Astrocyte of the cerebellum (primary cell): ENCODE results near the gene CCNB2.

Source experiments
- DNase-seq: peaks from one replicate; pipeline ENCODE4 v3.0.0-alpha.2; 2011; ENCODE audit warnings: low read depth
- H3K4me3 ChIP-seq: 2 replicates; pipeline ENCODE4 v1.5.1; 2011; ENCODE audit warnings: mild to moderate bottlenecking, low read depth, low read length, moderate library complexity
- in situ Hi-C: cut with HindIII; loops from 2 replicates; pipeline ENCODE4 v1.10.0; 2017; ENCODE audit warnings: low sequenced_read_pairs
- TF ChIP-seq, protein P1 (sequence below): IDR thresholded peaks from 2 replicates; pipeline ENCODE4 v1.5.1; 2012; ENCODE audit warnings: low read length, low read depth, moderate library complexity, mild to moderate bottlenecking; ENCODE audit errors: missing control alignments

The CCNB2 gene

GRCh38 chr15:59169251-59169708 lies 64.3 kb downstream of the CCNB2 start:
- no peak overlapping the region for H3K4me3 ChIP-seq
- TF ChIP-seq, protein P1, sequence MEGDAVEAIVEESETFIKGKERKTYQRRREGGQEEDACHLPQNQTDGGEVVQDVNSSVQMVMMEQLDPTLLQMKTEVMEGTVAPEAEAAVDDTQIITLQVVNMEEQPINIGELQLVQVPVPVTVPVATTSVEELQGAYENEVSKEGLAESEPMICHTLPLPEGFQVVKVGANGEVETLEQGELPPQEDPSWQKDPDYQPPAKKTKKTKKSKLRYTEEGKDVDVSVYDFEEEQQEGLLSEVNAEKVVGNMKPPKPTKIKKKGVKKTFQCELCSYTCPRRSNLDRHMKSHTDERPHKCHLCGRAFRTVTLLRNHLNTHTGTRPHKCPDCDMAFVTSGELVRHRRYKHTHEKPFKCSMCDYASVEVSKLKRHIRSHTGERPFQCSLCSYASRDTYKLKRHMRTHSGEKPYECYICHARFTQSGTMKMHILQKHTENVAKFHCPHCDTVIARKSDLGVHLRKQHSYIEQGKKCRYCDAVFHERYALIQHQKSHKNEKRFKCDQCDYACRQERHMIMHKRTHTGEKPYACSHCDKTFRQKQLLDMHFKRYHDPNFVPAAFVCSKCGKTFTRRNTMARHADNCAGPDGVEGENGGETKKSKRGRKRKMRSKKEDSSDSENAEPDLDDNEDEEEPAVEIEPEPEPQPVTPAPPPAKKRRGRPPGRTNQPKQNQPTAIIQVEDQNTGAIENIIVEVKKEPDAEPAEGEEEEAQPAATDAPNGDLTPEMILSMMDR, result no peak
- peak; percentile 68 for DNase-seq
- in situ Hi-C loops, result no loop called here

- TF ChIP-seq, protein P1, result no peak
- peak; percentile 39 for DNase-seq
- H3K4me3 ChIP-seq, result no peak overlapping the region
- in situ Hi-C loops, result no loop called here
These were observed 65.5 kb downstream of the CCNB2 start for GRCh38 chr15:59170295-59171066.

DNA sequence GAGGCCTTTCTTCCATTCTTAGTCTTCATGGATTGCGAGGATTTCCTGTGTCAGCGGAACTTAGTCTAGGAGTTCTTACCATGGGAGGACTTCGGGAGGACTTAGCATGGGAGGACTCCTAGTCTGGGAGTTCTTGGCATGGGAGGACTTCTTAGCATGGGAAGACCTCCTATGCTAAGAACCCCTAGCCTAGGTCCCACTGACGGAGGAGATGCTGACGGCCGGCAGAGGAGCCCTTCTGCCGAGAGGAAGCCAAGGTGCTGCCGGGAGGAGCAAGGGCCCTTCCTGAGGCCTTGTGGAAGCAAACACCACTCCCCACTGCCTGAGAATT lies 66.1 kb downstream of the CCNB2 start:
- no peak for DNase-seq
- H3K4me3 ChIP-seq, result no peak overlapping the region
- TF ChIP-seq, protein P1, result no peak
- in situ Hi-C loops, result no loop called here

DNA sequence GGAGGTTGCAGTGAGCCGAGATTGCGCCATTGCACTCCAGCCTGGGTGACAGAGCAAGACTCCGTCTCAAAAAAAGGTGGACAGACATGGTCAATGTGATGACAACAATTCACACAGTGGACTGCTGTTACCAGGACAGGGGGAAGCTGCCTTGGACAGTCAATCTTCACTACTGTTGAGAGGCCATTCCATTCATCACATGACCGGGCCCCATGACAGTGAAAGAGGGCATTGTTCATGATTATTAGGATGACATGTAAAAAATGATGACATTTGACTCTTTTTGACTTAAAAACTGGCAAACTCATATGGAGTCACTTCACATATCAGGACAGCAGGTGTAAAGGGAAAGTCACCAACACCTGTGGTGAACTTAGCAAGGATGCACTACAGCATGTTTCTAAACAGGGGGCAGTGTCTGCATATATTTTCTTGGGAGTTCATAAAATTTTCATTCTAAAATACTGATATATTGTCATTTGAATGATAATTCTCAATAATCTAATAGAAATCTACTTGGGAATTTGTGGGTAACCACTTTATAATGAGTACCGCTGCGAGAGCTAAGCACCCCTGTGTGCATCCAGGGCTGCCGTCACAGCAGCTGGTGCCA lies 67.4 kb downstream of the CCNB2 start:
- no peak for DNase-seq
- TF ChIP-seq, protein P1, result peak; percentile 6
- no peak overlapping the region for H3K4me3 ChIP-seq
- in situ Hi-C loops, result no loop called here

DNA sequence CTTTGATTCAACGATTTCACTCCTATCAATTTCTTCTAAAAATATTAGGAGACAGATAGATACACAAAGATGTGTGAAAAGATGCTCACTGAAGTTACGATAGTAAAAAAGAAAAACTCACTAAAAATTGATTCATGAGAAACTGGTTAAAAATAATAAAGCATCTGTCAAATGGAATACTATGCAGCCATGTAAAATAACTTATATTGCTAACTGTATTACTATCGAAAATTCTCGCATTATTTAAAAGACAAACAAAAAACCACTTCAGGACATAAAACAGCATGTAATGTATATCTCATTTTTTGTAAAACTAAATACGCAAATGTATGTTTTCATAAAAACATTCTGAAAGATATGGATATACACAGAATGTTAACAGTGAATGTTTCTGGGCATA lies 68.2 kb downstream of the CCNB2 start:
- TF ChIP-seq, protein P1, result no peak
- no peak for DNase-seq
- H3K4me3 ChIP-seq, result no peak overlapping the region
- in situ Hi-C loops, result no loop called here

DNA sequence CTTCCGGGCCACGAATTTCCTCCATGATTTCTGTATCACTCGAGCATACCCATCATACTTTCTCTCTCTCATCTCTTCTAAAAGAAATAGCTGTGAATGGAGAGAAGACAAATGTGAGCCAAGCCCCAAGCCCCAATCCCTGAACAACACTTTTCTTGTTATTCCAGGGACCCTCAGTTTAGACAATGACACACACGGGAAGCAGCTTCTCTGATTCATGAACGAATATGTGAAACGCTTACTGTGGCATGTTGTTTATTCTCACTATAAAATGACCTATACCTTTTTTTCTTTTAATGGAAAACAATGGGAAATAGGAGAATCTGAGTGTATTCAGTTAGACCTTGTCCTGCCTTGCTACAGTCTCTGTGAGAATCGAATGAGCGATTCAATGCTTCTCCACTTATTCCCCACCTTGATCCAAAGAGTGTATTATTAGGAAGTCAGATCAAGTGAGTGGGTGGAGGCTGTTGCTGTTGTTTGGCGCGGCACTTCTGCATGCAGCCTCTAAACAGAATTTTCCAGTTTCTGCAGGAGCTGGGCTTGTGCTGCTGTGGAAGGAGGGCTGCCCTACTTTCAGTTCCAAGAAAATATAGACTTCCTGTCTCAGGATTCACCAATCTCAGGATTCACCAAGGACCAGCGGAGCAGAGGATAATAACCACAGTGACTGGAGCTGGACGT lies 69.3 kb downstream of the CCNB2 start:
- H3K4me3 ChIP-seq, result no peak overlapping the region
- no peak for DNase-seq
- in situ Hi-C loops, result no loop called here
- TF ChIP-seq, protein P1, result no peak
